ENCODE data around the gene CEACAM3. TPM values are rescaled to one million over a fixed set of nuclear protein-coding genes. Genes with fewer than 3 reads are reported as not detected.
"Not testable (repeated sequence)": the region's sequence is repeated elsewhere in the genome, so short reads cannot be mapped to it uniquely, and the experiment has no call there.

The CEACAM3 gene
- 1 to 10 TPM in 2 of 4 donors, under 1 TPM in 2; 0.42 to 1.3 (median 0.99) TPM for total RNA-seq

DNA sequence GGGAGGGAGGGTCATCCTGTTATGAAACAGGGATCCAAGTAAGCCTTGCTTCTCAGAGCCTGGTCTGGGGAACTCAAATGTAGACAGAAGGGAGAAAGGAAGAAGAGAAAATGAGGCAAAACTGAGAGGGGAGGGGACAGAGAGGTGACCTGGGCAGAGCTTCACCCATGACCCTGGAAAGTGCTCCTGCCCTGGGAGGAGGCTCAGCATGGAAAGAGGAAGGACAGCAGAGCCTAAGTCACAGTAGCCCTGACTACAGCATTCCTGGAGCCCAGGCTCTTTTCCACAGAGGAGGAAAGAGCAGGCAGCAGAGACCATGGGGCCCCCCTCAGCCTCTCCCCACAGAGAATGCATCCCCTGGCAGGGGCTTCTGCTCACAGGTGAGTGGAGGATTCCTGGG lies at the start of gene CEACAM3:
CEACAM3 (plus strand) TSS at position 226 of the 400 bp plus-strand sequence; CDS start at position 317, 91 bp downstream.
- peaks cover 10 to 42% (median 20%) of the 10 kb centered on the region in 3 donors for H3K4me1 ChIP-seq
- no peaks in the 10 kb centered on the region for H3K36me3 ChIP-seq
- no peak for TF ChIP-seq POLR2A (IDR thresholded peaks at IDR 0.05)
- TF ChIP-seq, protein P1, sequence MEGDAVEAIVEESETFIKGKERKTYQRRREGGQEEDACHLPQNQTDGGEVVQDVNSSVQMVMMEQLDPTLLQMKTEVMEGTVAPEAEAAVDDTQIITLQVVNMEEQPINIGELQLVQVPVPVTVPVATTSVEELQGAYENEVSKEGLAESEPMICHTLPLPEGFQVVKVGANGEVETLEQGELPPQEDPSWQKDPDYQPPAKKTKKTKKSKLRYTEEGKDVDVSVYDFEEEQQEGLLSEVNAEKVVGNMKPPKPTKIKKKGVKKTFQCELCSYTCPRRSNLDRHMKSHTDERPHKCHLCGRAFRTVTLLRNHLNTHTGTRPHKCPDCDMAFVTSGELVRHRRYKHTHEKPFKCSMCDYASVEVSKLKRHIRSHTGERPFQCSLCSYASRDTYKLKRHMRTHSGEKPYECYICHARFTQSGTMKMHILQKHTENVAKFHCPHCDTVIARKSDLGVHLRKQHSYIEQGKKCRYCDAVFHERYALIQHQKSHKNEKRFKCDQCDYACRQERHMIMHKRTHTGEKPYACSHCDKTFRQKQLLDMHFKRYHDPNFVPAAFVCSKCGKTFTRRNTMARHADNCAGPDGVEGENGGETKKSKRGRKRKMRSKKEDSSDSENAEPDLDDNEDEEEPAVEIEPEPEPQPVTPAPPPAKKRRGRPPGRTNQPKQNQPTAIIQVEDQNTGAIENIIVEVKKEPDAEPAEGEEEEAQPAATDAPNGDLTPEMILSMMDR (IDR thresholded peaks at IDR 0.05), result no peak
- peaks cover 0 to 4% (median 0%) of the 10 kb centered on the region in 3 donors for H3K9me3 ChIP-seq
- H3K27ac ChIP-seq, result no peak within 1 kb of the TSS
- intact Hi-C loops (cut with DNase I), result no loop called here
- DNase-seq, result no peak
- no peak within 1 kb of the TSS for H3K4me3 ChIP-seq
- H3K27me3 ChIP-seq, result peaks cover 0 to 55% (median 0%) of the 10 kb centered on the region in 4 donors

GRCh38 chr19:41746593-41747227 lies 49.7 kb upstream of the CEACAM3 start:
- no peak overlapping the region for H3K27ac ChIP-seq
- no peaks in the 10 kb centered on the region for H3K36me3 ChIP-seq
- DNase-seq, result no peak
- TF ChIP-seq, protein P1 (IDR thresholded peaks at IDR 0.05), result peak in 5 of 6 experiments; percentile 27 to 77 (median 53)
- no peak for TF ChIP-seq POLR2A (IDR thresholded peaks at IDR 0.05)
- H3K4me3 ChIP-seq, result no peak overlapping the region
- WGBS, 2 donors, result 17 to 20% methylated on average over 10 to 11 of the region's 11 CpGs
- H3K9me3 ChIP-seq, result no peaks in the 10 kb centered on the region
- intact Hi-C loops (cut with DNase I), result no loop called here
- H3K4me1 ChIP-seq, result peaks cover 0 to 54% (median 0%) of the 10 kb centered on the region in 3 donors
- peaks cover 0 to 28% (median 0%) of the 10 kb centered on the region in 4 donors for H3K27me3 ChIP-seq

DNA sequence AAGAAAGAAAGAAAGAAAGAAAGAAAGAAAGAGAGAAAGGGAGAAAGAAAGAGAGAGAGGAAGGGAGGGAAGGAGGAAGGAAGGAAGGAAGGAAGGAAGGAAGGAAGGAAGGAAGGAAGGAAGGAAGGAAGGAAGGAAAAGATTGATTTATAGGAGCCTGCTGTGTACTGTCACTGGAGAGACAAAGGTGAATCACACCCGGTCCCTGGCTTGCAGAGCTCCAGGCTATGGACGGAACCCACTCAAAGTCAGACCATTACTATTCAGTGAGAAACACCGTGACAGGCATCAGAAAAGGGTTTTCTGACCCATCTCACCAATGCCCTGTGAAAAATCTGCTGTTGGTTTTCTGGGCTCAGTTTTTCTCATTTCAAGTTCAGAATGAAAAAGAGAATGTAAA lies 48.4 kb upstream of the CEACAM3 start:
- no peak overlapping the region for H3K4me3 ChIP-seq
- intact Hi-C loops (cut with DNase I), result no loop called here
- 51 to 59% methylated on average over 3 of the region's 3 CpGs for whole genome bisulfite sequencing, 2 donors

DNA sequence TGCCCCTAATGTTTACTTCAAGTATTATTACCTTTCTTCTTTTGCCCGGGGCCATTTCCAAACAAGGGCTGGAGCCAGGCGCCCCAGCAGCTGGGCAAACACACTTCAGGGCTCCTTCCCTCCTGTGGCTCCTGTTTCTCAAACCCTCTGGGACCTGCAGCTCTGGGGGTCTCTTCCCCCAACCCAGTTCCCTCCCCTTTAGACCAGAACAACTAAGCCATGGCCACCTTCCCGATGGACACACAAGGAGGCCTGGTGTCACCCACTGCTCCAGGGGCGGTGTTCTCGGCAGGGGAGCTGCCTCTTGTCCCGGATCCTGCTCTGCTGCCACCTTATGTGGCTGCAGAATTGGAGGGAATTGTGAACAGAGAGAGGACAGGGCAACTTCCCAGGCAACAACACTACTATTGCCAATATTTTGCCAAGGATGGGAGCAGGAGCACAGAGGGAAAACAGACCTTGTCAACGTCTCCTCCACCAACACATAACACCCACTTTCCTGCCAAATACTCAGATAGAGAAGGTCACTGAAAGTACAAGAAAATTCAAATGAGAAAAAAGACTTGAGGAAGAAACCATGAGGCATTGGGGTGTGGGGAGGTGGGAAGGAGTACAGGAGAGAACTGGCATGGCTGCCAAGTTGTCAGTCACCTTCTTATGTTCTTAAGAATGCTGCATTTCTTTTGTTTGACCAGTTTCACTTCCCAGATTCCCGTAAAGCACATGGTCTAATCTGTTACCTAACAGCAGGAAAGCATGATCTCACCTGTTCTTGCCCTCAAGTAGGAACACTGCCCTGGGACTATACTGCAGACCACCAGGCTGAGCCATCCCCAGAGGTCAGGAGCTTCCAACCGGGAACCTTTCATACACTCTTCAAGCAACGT lies 45.9 kb upstream of the CEACAM3 start:
- peaks cover 0 to 86% (median 0%) of the 10 kb centered on the region in 3 donors for H3K4me1 ChIP-seq
- H3K9me3 ChIP-seq; intact Hi-C loops (cut with DNase I); H3K36me3 ChIP-seq; DNase-seq: not testable (repeated sequence)
- peak in 1 of 4 donors; percentile 12 for TF ChIP-seq POLR2A (IDR thresholded peaks at IDR 0.05)
- H3K4me3 ChIP-seq, result peak overlapping the region in 3 of 4 donors; percentile 2 to 30 (median 13)
- peaks cover 0 to 38% (median 0%) of the 10 kb centered on the region in 4 donors for H3K27me3 ChIP-seq
- peak overlapping the region; percentile 74 to 87 (median 81) for H3K27ac ChIP-seq
- WGBS, 2 donors, result 29 to 39% methylated on average over 3 to 5 of the region's 10 CpGs

More for the DNA sequence above, 48.4 kb upstream of the CEACAM3 start:
- H3K9me3 ChIP-seq, result no peaks in the 10 kb centered on the region
- TF ChIP-seq, protein P1 (IDR thresholded peaks at IDR 0.05), result no peak
- TF ChIP-seq POLR2A (IDR thresholded peaks at IDR 0.05), result no peak
- peaks cover 0 to 67% (median 0%) of the 10 kb centered on the region in 3 donors for H3K4me1 ChIP-seq
- no peak overlapping the region for H3K27ac ChIP-seq
- H3K27me3 ChIP-seq, result peaks cover 0 to 32% (median 0%) of the 10 kb centered on the region in 4 donors
- H3K36me3 ChIP-seq, result no peaks in the 10 kb centered on the region
- no peak for DNase-seq

GRCh38 chr19:41753159-41753558 lies 43.2 kb upstream of the CEACAM3 start:
- Histone ChIP-seq H3K9me3 (no peaks in the 10 kb centered on the region), H3K36me3 (no peaks in the 10 kb centered on the region), H3K4me1 (peaks cover 0 to 69% (median 0%) of the 10 kb centered on the region in 3 donors), H3K27ac (peak overlapping the region in 3 of 4 donors; percentile 78 to 87 (median 84)), H3K4me3 (no peak overlapping the region), H3K27me3 (peaks cover 0 to 18% (median 0%) of the 10 kb centered on the region in 4 donors)
- no peak for DNase-seq
- TF ChIP-seq, protein P1 (IDR thresholded peaks at IDR 0.05), result peak; percentile 73 to 88 (median 84)
- no peak for TF ChIP-seq POLR2A (IDR thresholded peaks at IDR 0.05)
- intact Hi-C loops (cut with DNase I), result no loop called here
- whole genome bisulfite sequencing, 2 donors, result 8 to 9% methylated on average over 12 of the region's 12 CpGs

Measured in esophagus squamous epithelium (tissue), 5 donors.